ENCODE measurements around the gene KIT. TPM values are rescaled to one million over a fixed set of nuclear protein-coding genes. Genes with fewer than 3 reads are reported as not detected.

KIT gene
- total and polyA plus RNA-seq, 2 donors (not counting 1 experiment from before 2014, with no cell fraction given): 0.50 to 19.9 TPM

DNA sequence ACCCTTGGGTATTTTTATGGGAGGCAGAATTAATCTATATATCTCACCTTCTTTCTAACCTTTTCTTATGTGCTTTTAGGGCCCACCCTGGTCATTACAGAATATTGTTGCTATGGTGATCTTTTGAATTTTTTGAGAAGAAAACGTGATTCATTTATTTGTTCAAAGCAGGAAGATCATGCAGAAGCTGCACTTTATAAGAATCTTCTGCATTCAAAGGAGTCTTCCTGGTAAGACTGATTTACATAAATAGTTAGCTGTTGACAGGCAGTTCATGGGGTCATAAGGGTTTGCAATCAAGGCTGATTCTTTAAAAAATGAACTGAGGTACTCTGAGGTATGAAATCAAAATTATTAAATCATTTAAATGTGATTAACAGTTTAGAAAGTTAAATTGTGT, 71.5 kb downstream of the KIT start:
- DNase-seq (ENCODE audit: low read depth in 2 of 2): no peak
- Histone ChIP-seq H3K9me3 (ENCODE audit: control insufficient read depth, insufficient read depth, low read depth, low read length) (no peaks in the 10 kb centered on the region), H3K9ac (ENCODE audit: insufficient read depth, low read length) (no peak overlapping the region)

GRCh38 chr4:54730581-54730980, 72.8 kb downstream of the KIT start:
- Histone ChIP-seq H3K9ac (ENCODE audit: insufficient read depth, low read length) (no peak overlapping the region), H3K36me3 (ENCODE audit: control insufficient read depth, insufficient read depth, low read length) (no peaks in the 10 kb centered on the region), H3K4me2 (ENCODE audit: extremely low read depth, insufficient read depth, low read length) (no peak overlapping the region), H3K4me3 (replicated peaks in 1 of 4; ENCODE audit: control extremely low read depth in 1 of 4, insufficient read depth in 1 of 4, low read depth in 3 of 4, low read length in 4 of 4) (no peak overlapping the region), H3K79me2 (ENCODE audit: control insufficient read depth, insufficient read depth, low read length) (no peaks in the 10 kb centered on the region), H3K9me3 (ENCODE audit: control insufficient read depth, insufficient read depth, low read depth, low read length) (no peaks in the 10 kb centered on the region), H3K4me1 (ENCODE audit: control insufficient read depth, extremely low read depth, insufficient read depth, low read length) (no peaks in the 10 kb centered on the region), H2AFZ (ENCODE audit: low read length) (no peak overlapping the region), H3K27ac (ENCODE audit: insufficient read depth, low read length) (no peak overlapping the region), H3K27me3 (ENCODE audit: control insufficient read depth, insufficient read depth, low read length) (no peaks in the 10 kb centered on the region), H4K20me1 (ENCODE audit: control insufficient read depth, extremely low read depth, insufficient read depth, low read length) (no peaks in the 10 kb centered on the region)
- TF ChIP-seq EZH2 (IDR thresholded peaks at IDR 0.05; ENCODE audit: low read length, missing control alignments): no peak
- no peak for TF ChIP-seq CTCF (conservative IDR thresholded peaks at IDR 0.05 in 1 of 2, IDR thresholded peaks at IDR 0.05 in 1 of 2; ENCODE audit: low read depth in 1 of 2, low read length in 2 of 2)
- no peak for DNase-seq (ENCODE audit: low read depth in 2 of 2)

More for the DNA sequence above, 71.5 kb downstream of the KIT start:
- Histone ChIP-seq H3K4me1 (ENCODE audit: control insufficient read depth, extremely low read depth, insufficient read depth, low read length) (no peaks in the 10 kb centered on the region), H3K79me2 (ENCODE audit: control insufficient read depth, insufficient read depth, low read length) (no peaks in the 10 kb centered on the region), H4K20me1 (ENCODE audit: control insufficient read depth, extremely low read depth, insufficient read depth, low read length) (no peaks in the 10 kb centered on the region), H3K27me3 (ENCODE audit: control insufficient read depth, insufficient read depth, low read length) (no peaks in the 10 kb centered on the region), H2AFZ (ENCODE audit: low read length) (no peak overlapping the region), H3K27ac (ENCODE audit: insufficient read depth, low read length) (no peak overlapping the region), H3K36me3 (ENCODE audit: control insufficient read depth, insufficient read depth, low read length) (no peaks in the 10 kb centered on the region), H3K4me2 (ENCODE audit: extremely low read depth, insufficient read depth, low read length) (no peak overlapping the region), H3K4me3 (replicated peaks in 1 of 4; ENCODE audit: control extremely low read depth in 1 of 4, insufficient read depth in 1 of 4, low read depth in 3 of 4, low read length in 4 of 4) (no peak overlapping the region)
- TF ChIP-seq CTCF (conservative IDR thresholded peaks at IDR 0.05 in 1 of 2, IDR thresholded peaks at IDR 0.05 in 1 of 2; ENCODE audit: low read depth in 1 of 2, low read length in 2 of 2) (no peak), EZH2 (IDR thresholded peaks at IDR 0.05; ENCODE audit: low read length, missing control alignments) (no peak)

DNA sequence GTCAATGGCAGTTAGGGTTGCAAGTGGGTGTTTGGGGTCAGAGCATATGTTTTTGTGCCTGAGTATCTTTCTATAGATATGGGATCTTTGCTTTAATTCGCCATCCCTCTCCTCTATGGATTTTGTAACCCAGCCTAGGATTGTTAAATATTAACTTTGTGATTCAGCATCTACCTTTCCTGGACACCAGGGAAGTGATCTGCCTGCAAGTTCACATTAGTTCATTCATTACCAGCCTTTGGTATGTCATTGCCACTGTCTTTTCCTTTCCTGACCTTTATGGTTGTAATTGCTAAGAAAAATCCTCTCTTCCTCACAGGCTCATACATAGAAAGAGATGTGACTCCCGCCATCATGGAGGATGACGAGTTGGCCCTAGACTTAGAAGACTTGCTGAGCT, 73.8 kb downstream of the KIT start:
- no peaks in the 10 kb centered on the region for H3K27me3 ChIP-seq (ENCODE audit: control insufficient read depth, insufficient read depth, low read length)
- no peaks in the 10 kb centered on the region for H3K79me2 ChIP-seq (ENCODE audit: control insufficient read depth, insufficient read depth, low read length)
- DNase-seq (ENCODE audit: low read depth in 2 of 2): no peak
- TF ChIP-seq EZH2 (IDR thresholded peaks at IDR 0.05; ENCODE audit: low read length, missing control alignments): no peak
- TF ChIP-seq CTCF (conservative IDR thresholded peaks at IDR 0.05 in 1 of 2, IDR thresholded peaks at IDR 0.05 in 1 of 2; ENCODE audit: low read depth in 1 of 2, low read length in 2 of 2): no peak
- no peak overlapping the region for H3K4me3 ChIP-seq (replicated peaks in 1 of 4; ENCODE audit: control extremely low read depth in 1 of 4, insufficient read depth in 1 of 4, low read depth in 3 of 4, low read length in 4 of 4)
- H3K9ac ChIP-seq (ENCODE audit: insufficient read depth, low read length): no peak overlapping the region
- H4K20me1 ChIP-seq (ENCODE audit: control insufficient read depth, extremely low read depth, insufficient read depth, low read length): no peaks in the 10 kb centered on the region
- H3K9me3 ChIP-seq (ENCODE audit: control insufficient read depth, insufficient read depth, low read depth, low read length): no peaks in the 10 kb centered on the region
- no peak overlapping the region for H2AFZ ChIP-seq (ENCODE audit: low read length)
- no peak overlapping the region for H3K27ac ChIP-seq (ENCODE audit: insufficient read depth, low read length)
- no peak overlapping the region for H3K4me2 ChIP-seq (ENCODE audit: extremely low read depth, insufficient read depth, low read length)
- H3K36me3 ChIP-seq (ENCODE audit: control insufficient read depth, insufficient read depth, low read length): no peaks in the 10 kb centered on the region
- H3K4me1 ChIP-seq (ENCODE audit: control insufficient read depth, extremely low read depth, insufficient read depth, low read length): no peaks in the 10 kb centered on the region
